ENCODE measurements around the gene ADAM11.

ADAM11 gene

GRCh38 chr17:44759086-44759915, 513 bp downstream of the ADAM11 start:
- no peak for DNase-seq

GRCh38 chr17:44759916-44760243, 1.1 kb downstream of the ADAM11 start:
- DNase-seq, result no peak

- DNase-seq, result no peak
These were observed 1.9 kb downstream of the ADAM11 start for GRCh38 chr17:44760474-44761308.

GRCh38 chr17:44761932-44762810, 3.4 kb downstream of the ADAM11 start:
- DNase-seq, result no peak

GRCh38 chr17:44763170-44763569, 4.4 kb downstream of the ADAM11 start:
- DNase-seq, result no peak

- DNase-seq, result no peak
These were observed 7.2 kb downstream of the ADAM11 start for GRCh38 chr17:44765965-44766364.

- DNase-seq, result no peak
These were observed 7.7 kb downstream of the ADAM11 start for GRCh38 chr17:44766409-44767038.

GRCh38 chr17:44767493-44767892, 8.7 kb downstream of the ADAM11 start:
- no peak for DNase-seq

- no peak for DNase-seq
These were observed 9.8 kb downstream of the ADAM11 start for GRCh38 chr17:44768505-44769142.

GRCh38 chr17:44769230-44769629, 10.4 kb downstream of the ADAM11 start:
- DNase-seq, result no peak

- no peak for DNase-seq
These were observed 10.9 kb downstream of the ADAM11 start for GRCh38 chr17:44769647-44770084.

GRCh38 chr17:44770166-44770925, 11.6 kb downstream of the ADAM11 start:
- DNase-seq, result no peak

GRCh38 chr17:44772308-44773045, 13.7 kb downstream of the ADAM11 start:
- DNase-seq, result no peak

GRCh38 chr17:44773140-44773539, 14.4 kb downstream of the ADAM11 start:
- no peak for DNase-seq

GRCh38 chr17:44774271-44775135, 15.7 kb downstream of the ADAM11 start:
- peak; percentile 77 to 91 for DNase-seq

GRCh38 chr17:44775136-44775837, 16.5 kb downstream of the ADAM11 start:
- peak; percentile 96 to 97 for DNase-seq

GRCh38 chr17:44775838-44776621, 17.2 kb downstream of the ADAM11 start:
- no peak for DNase-seq
